Lung (tissue), 12 donors: ENCODE data around the gene KRTAP29-1. TPM values are rescaled to one million over a fixed set of nuclear protein-coding genes. Genes with fewer than 3 reads are reported as not detected.
A peak's percentile ranks its signal among the peaks of the same experiment; 100 is the strongest.

ENCODE experiments used
- ATAC-seq: fragments of 200-7000 bp; cut with Tn5 transposase; one replicate; pipeline ENCODE4 v1.9.1; 2020; ENCODE audit warnings: moderate number of reproducible peaks; ENCODE audit not compliant: insufficient read depth, low FRiP score
- DNase-seq, 3 donors: peaks; one replicate each; pipeline ENCODE4 v3.0.0-alpha.2; 2013 to 2017
- H3K27ac ChIP-seq, 2 donors: one replicate each; pipeline ENCODE4 v1.5.1; 2013; ENCODE audit warnings: mild to moderate bottlenecking in 2 of 2, moderate library complexity in 2 of 2, control low read depth in 1 of 2, inconsistent platforms in 1 of 2, low read depth in 1 of 2, low read length in 1 of 2
- H3K27me3 ChIP-seq, 3 donors: one replicate each; pipeline ENCODE4 v1.5.1; 2013; ENCODE audit warnings: low read length in 2 of 3; ENCODE audit not compliant: control insufficient read depth in 3 of 3, insufficient read depth in 3 of 3
- H3K36me3 ChIP-seq, 4 donors: one replicate each; pipeline ENCODE4 v1.5.1; 2013; ENCODE audit warnings: low read length in 4 of 4, mild to moderate bottlenecking in 1 of 4, moderate library complexity in 1 of 4; ENCODE audit not compliant: control insufficient read depth in 4 of 4, insufficient read depth in 4 of 4
- H3K4me1 ChIP-seq, 5 donors: one replicate each; pipeline ENCODE4 v1.5.1; 2013; ENCODE audit warnings: low read length in 5 of 5, mild to moderate bottlenecking in 2 of 5, moderate library complexity in 1 of 5; ENCODE audit not compliant: control insufficient read depth in 5 of 5, insufficient read depth in 5 of 5
- H3K4me3 ChIP-seq: one replicate; pipeline ENCODE4 v1.5.1; 2013; ENCODE audit warnings: mild to moderate bottlenecking, control low read depth, moderate library complexity
- H3K9ac ChIP-seq, 2 donors: one replicate each; pipeline ENCODE4 v1.5.1; 2013; ENCODE audit warnings: low read length in 2 of 2, control low read depth in 1 of 2; ENCODE audit not compliant: insufficient read depth in 1 of 2
- H3K9me3 ChIP-seq, 4 donors: one replicate each; pipeline ENCODE4 v1.5.1; 2013; ENCODE audit warnings: low read length in 3 of 4, mild to moderate bottlenecking in 1 of 4, moderate library complexity in 1 of 4; ENCODE audit not compliant: control insufficient read depth in 4 of 4, insufficient read depth in 3 of 4
- WGBS, 2 donors: extraction: QIAGEN DNeasy Blood & Tissue Kit; methylation state at CpG; one replicate each; pipeline ENCODE4 v1.1.7; 2013; 5-methylcytosine and 5-hydroxymethylcytosine counted together
- polyA plus RNA-seq, 2 donors: library from polyadenylated mRNA; stranded (reverse); fragments of 200-250 nt; gene quantifications; one replicate each; pipeline ENCODE4 v1.2.1, GENCODE V29; 2013
- total RNA-seq, 2 donors: library from RNA; depleted of rRNA in 1 of 2; stranded (reverse); fragments of >200 nt in 1 of 2; gene quantifications; one replicate each; pipeline ENCODE4 v1.2.1, GENCODE V29; 2014 to 2021
- TF ChIP-seq, protein P1 (sequence below): IDR thresholded peaks from 2 replicates; pipeline ENCODE4 v1.5.1; 2012; ENCODE audit warnings: mild to moderate bottlenecking; ENCODE audit errors: control extremely low read depth, extremely low read depth
- donor health status: control.
- donor health status: control.
- donor health status: Bipolar disorder and iron deficiency.
- donor health status: healthy.
- donor health status: DM: yes; HTN: yes; CAD: no.

Gene KRTAP29-1
- total and polyA plus RNA-seq, 4 donors: not detected

GRCh38 chr17:41331606-41332005, 29.0 kb upstream of the KRTAP29-1 start:
- H3K4me3 ChIP-seq: no peak overlapping the region
- H3K36me3 ChIP-seq: no peaks in the 10 kb centered on the region
- H3K4me1 ChIP-seq: peaks cover 0 to 17% (median 0%) of the 10 kb centered on the region in 5 donors
- no peak overlapping the region for H3K9ac ChIP-seq
- no peak for ATAC-seq
- no peaks in the 10 kb centered on the region for H3K27me3 ChIP-seq
- DNase-seq: no peak
- WGBS, 2 donors: 75 to 88% methylated on average over 7 of the region's 7 CpGs
- peaks cover 0 to 2% (median 0%) of the 10 kb centered on the region in 4 donors for H3K9me3 ChIP-seq
- TF ChIP-seq, protein P1, sequence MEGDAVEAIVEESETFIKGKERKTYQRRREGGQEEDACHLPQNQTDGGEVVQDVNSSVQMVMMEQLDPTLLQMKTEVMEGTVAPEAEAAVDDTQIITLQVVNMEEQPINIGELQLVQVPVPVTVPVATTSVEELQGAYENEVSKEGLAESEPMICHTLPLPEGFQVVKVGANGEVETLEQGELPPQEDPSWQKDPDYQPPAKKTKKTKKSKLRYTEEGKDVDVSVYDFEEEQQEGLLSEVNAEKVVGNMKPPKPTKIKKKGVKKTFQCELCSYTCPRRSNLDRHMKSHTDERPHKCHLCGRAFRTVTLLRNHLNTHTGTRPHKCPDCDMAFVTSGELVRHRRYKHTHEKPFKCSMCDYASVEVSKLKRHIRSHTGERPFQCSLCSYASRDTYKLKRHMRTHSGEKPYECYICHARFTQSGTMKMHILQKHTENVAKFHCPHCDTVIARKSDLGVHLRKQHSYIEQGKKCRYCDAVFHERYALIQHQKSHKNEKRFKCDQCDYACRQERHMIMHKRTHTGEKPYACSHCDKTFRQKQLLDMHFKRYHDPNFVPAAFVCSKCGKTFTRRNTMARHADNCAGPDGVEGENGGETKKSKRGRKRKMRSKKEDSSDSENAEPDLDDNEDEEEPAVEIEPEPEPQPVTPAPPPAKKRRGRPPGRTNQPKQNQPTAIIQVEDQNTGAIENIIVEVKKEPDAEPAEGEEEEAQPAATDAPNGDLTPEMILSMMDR: no peak
- H3K27ac ChIP-seq: no peak overlapping the region

GRCh38 chr17:41329279-41329948, 26.8 kb upstream of the KRTAP29-1 start:
- Histone ChIP-seq H3K27me3 (no peaks in the 10 kb centered on the region), H3K27ac (no peak overlapping the region), H3K36me3 (no peaks in the 10 kb centered on the region), H3K4me1 (peaks cover 0 to 15% (median 0%) of the 10 kb centered on the region in 5 donors), H3K9ac (no peak overlapping the region), H3K9me3 (no peaks in the 10 kb centered on the region), H3K4me3 (no peak overlapping the region)
- TF ChIP-seq, protein P1: peak; percentile 48
- ATAC-seq: no peak
- 53 to 62% methylated on average over 13 of the region's 13 CpGs for WGBS, 2 donors
- DNase-seq: peak; percentile 76 to 91 (median 85)

DNA sequence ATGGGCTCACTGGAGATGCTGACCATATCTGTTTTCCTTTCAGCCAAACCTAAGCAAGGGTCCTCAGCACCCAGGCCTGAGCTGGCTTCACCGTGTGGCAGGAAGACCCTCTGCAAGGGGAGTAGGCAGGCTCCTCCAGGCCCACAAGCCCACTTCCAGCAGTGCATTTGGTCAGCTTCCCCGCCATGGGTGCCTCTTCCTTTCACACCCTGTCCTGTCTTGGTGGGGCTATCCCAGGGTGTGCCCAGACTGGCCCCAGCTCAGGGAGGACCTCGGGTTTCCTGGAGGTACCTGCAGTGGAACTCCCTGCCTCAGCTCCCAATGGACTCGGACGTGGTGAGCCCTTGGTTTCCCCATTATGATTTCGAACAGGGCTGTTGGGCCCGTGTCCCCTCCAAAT, 25.6 kb upstream of the KRTAP29-1 start:
- WGBS, 2 donors: 85 to 86% methylated on average over 7 of the region's 7 CpGs
- Histone ChIP-seq H3K4me3 (no peak overlapping the region), H3K9ac (no peak overlapping the region), H3K9me3 (no peaks in the 10 kb centered on the region), H3K4me1 (peaks cover 0 to 15% (median 0%) of the 10 kb centered on the region in 5 donors), H3K36me3 (no peaks in the 10 kb centered on the region), H3K27me3 (no peaks in the 10 kb centered on the region), H3K27ac (no peak overlapping the region)
- DNase-seq (no peak), ATAC-seq (no peak)
- TF ChIP-seq, protein P1: no peak
